DMS53 treated with DMSO at 0.1 percent for 48 hours (cell line): Measurements from ENCODE around the gene CHMP3.
"Not testable (repeated sequence)": the region's sequence is repeated elsewhere in the genome, so short reads cannot be mapped to it uniquely, and the experiment has no call there.

Experiments
- DNase-seq: peaks from one replicate; lab custom pipeline; 2025; ENCODE audit not compliant: unreplicated experiment; lab: John Stamatoyannopoulos, UW

The CHMP3 gene

DNA sequence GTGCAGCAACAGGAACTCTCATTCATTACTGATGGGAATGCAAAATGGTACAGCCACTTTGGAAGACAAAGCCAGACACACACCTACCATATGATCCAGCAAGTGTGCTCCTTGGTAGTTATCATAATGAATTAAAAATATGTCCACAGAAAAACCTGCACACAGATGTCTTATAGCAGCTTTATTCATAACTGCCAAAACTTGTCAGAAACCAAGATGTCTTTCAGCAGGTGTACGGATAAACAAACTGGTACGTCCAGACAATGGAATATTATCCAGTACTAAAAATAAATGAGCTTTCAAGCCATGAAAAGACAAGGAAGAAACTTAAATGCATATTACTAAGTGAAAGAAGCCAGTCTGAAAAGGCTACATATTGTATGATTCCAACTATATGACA, 50.4 kb downstream of the CHMP3 start:
- DNase-seq = no peak

DNA sequence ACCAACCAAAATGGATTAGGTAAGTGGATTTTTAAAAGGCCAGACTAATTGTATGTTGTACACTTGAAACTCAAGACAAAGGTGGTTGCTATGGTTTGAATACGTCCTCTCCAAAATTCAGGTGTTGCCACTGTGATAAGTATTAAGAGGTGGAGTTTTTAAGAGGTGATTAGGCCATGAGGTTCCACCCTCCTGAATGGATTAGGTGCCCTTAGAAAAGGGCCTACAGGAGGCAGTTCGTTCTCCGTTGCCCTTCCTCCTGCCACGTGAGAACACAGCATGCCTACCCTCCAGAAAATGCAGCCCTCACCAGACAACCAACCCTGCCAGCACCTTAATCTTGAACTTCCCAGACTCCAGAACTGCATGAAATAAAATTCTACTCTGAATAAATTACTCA, 51.2 kb downstream of the CHMP3 start:
- no peak for DNase-seq

DNA sequence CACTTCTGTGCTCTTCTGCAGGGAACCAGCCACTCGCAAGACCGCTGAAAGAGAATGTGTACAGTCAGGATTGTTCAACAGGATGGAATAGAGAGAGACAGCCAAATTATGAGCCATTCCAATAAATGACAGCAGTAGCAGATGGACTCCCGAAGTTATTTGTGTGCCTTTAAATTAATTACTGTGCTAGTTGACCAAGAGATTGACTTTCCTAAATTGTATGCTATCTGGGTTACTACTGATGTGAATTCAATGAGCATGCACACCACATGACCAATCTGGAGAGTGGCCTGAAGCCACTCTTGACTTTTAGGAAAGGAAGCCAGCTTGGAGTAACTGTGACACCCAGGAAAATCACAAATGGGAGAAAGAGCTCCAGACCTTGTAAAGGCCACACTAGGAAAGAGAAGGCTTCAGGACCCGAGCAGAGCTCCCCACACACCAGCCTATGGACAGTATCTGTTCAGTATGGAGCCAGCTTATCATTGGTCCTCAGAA, 52.8 kb downstream of the CHMP3 start:
- no peak for DNase-seq

DNA sequence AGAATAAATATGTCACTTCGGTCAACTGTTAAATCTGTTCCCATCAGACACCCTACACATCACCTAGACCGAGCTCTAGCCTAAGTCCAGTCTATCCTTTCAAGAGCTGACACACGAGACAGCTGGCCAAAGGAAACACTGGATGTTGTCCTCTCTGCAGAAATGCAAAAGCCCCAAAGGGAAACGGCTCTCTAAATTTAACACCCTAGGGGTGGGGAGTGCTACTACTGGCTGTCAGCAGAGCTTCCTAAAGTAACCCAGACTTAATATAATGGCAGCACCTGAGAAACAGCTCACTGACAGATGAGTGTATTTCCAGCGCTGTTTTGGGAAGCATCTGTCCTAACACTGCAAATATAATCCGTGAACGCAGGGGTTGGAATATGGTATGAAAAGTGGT, 55.6 kb downstream of the CHMP3 start:
- no peak for DNase-seq

DNA sequence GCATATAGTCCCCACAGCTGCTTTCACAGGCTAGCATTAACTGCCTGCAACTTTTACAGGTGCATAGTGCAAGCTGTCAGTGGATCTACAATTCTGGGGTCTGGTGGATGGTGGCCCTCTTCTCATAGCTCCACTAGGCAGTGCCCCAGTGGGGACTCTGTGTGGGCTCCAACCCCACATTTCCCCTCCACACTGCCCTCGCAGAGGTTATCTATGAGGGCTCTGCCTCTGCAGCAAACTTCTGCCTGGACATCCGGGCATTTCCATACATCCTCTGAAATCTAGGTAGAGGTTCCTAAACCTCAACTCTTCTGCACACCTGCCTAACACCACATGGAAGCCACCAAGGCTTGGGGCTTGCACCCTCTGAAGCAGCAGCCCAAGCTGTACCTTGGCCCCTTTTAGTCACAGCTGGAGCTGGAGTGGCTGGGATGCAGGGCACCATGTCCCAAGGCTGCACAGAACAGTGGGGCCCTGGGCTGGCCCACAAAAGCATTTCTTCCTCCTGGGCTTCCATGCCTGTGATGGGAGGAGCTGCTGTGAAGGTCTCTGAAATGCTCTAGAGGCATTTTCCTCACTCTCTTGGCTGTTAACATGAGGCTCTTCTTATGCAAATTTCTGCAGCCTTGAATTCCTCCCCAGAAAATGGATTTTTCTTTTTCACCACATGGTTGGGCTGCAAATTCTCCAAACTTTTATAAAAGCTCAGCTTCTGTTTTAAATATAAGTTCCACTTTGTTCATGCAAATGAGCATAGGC, 62.7 kb downstream of the CHMP3 start:
- no peak for DNase-seq

DNA sequence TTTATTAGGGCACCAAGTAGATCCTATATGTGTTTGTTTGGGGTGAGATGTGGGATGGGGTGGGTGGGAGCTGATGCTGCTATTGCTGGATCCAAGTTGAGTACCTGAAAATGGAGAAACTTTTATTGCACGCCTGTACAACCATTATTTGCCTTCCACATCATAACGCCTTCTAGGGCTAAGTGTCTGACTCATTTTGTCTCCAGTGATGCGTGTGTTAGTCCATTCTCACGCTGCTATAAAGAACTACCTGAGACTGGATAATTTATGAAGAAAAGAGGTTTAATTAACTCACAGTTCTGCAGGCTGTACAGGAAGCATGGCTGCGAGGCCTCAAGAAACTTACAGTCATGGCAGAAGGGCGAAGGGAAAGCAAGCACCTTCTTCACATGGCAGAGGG, 63.9 kb downstream of the CHMP3 start:
- DNase-seq = no peak

DNA sequence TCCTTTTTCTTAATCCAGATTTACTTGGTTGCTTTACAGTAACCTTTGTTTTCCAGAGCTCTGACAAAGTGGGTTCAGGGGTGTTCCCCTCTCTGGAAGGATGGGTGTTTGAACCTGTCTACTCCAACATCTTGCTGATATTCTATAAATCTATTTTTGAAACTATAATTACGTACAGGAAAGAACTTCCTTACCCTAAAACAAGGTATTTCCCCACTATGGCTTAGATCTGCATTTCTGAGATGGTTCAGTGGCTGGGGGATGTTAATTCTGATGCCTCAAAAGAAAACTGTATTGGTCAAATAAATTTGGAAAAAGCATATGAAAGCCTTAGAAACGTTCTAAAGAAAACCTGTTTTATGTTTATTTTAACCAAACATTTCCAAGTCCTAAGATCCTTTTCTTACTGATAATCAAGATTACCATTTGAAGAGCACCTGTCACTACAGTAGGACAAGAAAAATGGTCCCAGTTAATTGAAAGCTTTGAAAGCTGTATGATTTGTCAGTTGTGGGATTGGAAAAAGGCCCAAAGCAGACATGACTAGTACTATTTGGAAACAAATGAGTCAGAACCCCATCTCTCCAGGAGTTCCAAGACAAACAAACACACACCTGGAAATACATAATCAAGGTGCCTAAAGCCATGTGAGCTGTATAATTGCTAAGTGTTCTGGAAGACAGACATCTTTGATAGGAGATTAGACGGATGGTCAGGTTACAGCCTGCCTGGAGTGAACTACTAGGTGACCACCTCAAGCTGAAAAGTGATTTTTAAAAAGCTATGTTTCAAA, 64.6 kb downstream of the CHMP3 start:
- DNase-seq = peak; percentile 44

DNA sequence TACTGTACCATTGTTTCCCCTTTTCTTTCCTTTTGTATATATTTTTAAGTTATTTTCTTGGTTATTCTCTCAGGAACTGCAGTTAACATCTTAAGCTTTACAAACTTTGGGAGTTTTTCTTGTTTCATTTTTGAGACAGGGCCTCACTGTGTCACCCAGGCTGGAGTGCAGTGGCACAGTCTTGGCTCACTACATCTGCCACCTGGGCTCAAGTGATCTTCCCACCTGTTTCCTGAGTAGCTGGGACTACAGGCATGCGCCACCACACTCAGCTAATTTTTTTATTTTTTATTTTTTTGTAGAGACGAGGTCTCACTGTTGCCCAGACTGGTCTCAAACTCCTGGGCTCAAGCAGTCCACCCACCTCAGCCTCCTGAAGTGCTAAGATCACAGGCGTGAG, 66.9 kb downstream of the CHMP3 start:
- DNase-seq = not testable (repeated sequence)

DNA sequence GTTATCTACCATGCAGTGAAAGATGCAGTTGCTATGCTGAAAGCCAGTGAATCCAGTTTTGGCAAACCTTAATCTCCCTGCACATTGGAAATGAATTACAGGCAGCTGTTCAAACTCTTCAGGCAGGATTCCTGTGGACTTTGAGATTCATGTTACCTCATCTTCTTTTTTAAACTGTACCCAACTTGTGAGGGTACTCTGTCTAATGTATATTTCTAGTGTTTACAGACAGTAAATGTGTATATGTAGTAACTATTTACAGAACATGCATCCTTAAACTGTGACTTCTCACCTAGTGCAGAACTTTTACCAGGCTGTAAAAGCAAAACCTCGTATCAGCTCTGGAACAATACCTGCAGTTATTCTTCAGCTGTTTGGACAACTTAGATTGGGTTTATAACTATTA, 71.2 kb downstream of the CHMP3 start:
- peak; percentile 66 for DNase-seq

DNA sequence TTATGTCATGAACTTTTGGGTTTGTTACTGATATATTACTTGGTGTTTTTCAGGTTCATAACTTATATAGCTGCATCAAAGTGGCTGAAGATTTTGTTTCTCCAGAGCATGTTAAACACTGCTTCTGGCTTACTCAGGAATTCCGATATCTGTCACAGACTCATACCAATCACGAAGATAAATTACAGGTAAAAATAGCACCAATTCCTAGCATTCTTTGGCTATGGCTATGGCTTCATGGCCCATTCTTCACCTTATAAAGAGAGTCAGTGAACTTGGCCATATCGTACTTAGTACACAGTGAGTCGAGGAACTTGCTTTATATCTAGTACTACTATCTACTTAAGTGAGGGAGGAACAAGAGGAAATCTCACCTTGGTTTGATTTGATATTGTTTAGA, 72.2 kb downstream of the CHMP3 start:
- DNase-seq = no peak

DNA sequence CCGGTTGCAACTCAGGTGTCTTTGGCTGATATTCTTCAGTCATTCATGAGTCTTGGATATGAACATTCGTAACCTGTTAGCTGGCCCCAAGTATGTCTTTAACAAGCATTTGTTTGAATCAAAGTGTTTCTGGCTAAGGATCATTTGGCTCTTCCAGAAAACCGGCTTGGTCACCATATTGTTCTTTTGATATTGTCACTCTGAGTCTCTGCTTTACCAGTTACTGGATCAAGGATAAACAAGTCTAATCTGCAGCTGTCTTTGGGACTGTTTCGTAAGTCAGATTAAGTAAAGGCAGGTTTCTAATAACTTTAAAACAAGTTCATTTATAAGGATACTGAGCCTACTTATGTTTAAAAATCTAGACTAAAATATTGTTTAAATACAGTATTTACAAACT, 73.0 kb downstream of the CHMP3 start:
- no peak for DNase-seq

DNA sequence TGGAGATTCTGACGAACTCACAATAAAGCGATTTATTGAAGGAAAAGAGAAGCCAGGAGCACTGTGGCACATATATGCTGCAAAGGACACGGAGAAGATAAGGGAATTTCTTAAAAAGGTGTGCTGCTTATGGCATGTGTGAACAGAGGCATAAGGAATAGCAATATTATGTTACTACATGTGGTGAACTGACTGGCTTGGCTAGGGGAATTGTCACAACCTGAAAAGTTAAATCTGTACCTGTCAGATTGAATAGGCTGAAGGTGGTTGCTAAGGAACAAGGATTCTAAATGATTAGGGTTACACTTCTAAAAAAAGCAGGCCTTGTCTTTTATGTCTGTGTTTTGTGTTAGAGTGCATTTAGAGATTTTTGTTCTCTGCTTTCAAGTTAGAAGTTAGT, 73.7 kb downstream of the CHMP3 start:
- no peak for DNase-seq

DNA sequence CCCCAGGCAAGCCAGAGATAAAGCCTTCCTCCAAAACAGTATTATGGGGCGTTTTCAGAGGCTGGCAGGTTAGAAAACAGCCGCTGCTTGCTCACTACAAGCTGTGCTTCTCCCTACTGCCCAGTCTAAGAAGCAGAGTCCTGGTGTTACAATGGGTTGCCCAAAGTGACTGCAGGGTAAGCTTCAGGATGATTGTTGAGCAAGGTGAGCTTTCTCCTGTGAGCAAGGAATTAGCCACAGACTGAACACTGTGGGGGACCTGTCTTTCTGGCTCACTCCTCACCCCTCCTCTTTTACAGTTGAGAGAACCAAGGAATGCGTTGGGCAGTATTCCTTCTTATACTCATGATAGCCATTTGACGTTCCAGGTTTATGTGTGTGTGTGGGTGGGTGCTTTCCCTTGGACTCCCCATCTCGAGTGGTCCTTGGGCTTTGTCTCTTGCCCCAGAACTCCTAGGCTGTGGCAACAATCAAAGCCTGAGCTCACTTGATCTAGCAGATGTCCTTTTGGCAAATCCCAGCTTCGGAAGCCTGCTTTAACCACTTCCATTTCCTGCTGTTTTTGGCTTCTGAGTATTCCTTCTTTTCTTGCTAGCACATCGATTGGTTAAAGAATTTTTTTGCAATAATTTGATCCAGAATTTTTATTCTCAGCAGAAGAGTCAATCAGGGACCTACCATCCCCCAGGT, 74.5 kb downstream of the CHMP3 start:
- no peak for DNase-seq

DNA sequence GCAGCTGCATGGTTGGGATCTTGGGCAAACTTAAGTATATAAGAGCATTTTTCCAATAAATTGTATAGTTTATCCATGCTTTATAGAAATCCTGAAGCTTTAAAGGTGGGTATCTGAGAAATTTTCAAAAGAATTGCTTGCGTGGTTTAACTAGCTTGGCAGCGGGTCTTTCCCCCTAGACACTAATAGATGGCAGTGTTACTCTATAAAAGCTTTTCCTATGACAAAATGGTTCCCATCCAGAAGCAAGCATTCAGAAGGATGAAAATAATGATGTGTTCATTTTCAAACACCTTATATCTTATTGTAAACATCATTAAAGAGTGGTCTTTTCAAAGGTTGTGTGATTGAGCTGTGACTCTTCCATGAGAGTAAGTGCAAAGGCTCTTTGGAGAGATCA, 76.2 kb downstream of the CHMP3 start:
- DNase-seq = no peak

DNA sequence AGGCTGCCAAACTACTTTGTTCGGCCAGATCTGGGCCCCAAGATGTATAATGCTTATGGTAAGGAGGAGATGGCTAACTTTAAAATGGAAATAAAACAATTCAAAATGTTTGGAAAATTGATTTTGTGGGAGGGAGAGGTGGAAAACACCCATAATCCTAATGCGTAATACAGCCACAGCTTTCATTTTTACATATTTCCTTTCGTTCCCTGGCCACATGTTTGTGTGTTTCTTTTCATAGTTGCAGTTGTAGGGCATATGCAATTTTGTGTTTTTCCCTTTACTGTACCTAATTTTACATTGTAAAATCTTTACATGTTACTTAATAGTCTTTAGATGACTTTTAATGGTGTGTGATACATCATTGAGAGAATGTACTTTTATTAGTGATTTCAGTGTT, 77.4 kb downstream of the CHMP3 start:
- DNase-seq = no peak

DNA sequence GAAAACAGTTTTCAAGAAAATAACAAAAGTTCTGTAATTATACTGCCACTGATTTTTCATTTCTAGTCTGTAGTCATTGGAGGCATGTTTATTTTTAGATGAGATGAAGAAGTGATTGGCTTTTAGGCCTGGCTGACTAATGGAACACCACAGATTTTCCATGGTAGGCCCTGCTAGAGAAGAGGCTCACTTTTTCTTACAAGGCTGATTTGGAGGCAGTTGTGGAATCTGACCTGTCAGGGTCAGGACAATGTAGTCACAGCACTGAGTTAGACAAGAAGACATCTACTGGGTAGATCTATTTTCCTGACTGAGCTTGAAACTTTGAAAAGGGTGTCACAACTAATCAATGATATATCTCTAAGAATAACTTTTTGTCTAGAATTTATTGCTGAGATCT, 78.1 kb downstream of the CHMP3 start:
- no peak for DNase-seq

DNA sequence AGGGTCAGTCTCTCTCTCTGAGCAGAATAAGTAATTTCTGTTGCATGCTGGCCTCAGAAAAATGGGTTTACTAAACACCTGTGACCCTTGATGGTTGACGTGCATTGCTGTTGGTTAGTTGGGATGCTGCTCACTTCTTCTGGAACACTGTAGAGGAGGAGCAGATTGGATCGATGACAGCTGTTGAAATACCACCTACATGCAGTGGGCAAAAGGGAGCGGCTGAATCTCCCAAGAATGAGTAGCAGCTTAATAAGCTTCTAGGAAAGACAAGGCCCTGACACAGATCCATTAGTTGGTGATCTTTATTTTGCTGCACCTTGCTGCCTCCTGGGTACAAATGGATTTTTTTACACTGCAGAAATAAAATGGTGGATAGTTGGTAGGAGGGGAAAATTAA, 78.9 kb downstream of the CHMP3 start:
- DNase-seq = no peak

DNA sequence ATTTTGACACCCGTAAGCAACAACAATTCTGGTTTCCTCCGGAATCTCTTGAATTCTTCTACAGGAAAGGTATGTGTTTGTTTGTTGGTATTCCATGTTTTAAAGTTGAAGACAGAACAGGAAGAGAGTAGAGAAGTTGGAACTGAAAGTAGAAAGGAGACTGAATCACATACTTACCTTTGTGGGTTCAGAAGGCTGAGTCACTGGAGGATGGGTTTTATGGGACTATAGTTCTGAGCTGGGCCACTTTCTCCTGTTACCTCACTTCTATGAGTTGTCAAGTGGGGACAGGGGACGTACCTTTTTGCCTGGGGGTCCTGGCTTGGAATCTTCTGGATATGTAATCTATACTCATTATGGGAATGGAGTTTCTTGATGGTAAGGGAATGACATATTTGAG, 81.2 kb downstream of the CHMP3 start:
- DNase-seq = no peak

DNA sequence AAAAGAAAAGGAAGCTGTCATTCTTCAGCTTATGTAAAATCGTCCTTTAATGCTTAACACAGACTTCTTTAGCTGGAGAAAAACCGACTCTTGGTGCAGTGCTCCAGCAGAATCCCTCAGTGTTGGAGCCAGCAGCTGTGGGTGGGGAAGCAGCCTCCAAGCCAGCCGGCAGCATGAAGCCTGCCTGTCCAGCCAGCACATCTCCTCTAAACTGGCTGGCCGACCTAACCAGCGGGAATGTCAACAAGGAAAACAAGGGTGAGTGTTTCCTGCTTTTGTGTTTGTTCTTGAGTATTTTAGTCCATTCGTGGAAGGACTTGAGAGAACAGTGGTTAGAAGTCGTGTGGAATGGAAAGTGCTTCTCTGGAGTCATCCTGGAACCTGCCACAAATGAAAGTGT, 83.1 kb downstream of the CHMP3 start:
- DNase-seq = peak; percentile 61

DNA sequence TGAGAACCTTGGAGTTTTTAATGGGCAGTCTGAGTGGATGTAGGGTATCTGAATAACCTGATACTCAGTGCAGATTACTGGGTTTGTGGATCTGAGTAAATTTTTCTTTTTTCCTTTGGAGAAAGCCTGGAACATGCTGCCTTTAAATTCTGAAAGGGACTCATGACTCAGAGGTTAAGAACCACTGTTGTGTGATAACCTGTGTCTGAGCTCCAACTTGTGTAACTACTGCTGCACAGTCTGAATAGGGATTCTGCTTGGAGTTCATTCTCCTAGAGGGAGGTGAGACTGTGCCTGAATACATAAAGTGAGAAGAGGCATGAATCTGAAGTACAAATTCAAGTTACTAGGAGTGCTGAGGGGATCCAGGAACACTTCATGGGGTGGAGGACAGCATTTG, 85.9 kb downstream of the CHMP3 start:
- DNase-seq = no peak

DNA sequence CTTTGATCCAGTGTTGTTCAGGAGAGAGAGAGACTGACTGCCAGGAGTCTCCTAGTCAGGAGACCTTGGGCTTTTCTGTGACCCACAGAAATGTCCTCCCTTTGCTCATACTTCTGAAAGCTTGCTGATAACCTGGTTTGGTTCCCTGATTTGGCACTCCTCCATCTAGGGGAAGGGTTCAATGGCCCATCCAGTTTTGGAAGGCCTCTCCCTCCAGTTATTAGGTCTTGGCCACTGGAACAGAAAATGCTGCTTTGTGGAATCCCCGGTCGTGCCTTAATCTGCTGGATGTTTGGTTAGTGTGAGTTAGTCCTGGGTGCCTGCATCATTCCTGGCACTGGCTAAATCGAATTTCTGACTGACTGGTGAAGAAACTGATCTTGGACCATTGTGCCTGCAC, 86.3 kb downstream of the CHMP3 start:
- DNase-seq = no peak

DNA sequence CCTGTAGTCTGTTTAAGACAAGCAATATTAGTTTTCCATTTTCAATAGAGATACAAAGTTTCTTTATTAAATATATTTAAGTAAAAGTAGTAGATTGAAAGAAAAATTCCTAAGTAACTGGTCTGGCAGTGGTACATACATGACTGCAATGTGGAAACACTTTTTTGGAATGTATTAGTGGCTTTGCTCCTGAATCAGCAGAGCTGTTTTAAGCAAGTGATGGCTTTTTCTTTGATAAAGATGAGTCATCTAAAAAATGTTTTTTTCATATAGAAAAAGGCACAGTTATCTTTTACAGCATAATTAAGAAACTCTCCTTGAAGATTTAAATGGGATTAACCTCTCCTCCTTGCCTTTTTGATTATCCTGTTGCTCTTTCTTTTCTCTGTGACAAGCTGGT, 87.2 kb downstream of the CHMP3 start:
- DNase-seq = no peak
